PFSK-1 (cell line): ENCODE data around the gene MKX.

Source experiments
- FOXP2 ChIP-seq: optimal IDR thresholded peaks from 2 replicates; pipeline ENCODE3; 2011; ENCODE audit warnings: borderline replicate concordance, control low read depth, inconsistent platforms; ENCODE audit not compliant: insufficient read depth; ENCODE audit errors: extremely low read length, extremely low read depth
- POLR2AphosphoS5 ChIP-seq: IDR thresholded peaks from 2 replicates; pipeline ENCODE4 v1.6.1; 2012; ENCODE audit warnings: low read depth, mild to moderate bottlenecking, control low read depth, low read length, moderate library complexity
- REST ChIP-seq, 2 experiments: IDR thresholded peaks; 2 replicates each; pipeline versions ENCODE4 v1.6.1 to v1.8.0; 2011 to 2012; ENCODE audit warnings: low read depth in 2 of 2, low read length in 2 of 2, control low read depth in 1 of 2, inconsistent platforms in 1 of 2, mild to moderate bottlenecking in 1 of 2, moderate library complexity in 1 of 2; ENCODE audit not compliant: insufficient read depth in 1 of 2
- SIN3A ChIP-seq: IDR thresholded peaks from 2 replicates; pipeline ENCODE4 v1.6.1; 2012; ENCODE audit warnings: mild to moderate bottlenecking, low read length, moderate library complexity, borderline replicate concordance; ENCODE audit not compliant: insufficient read depth
- TAF1 ChIP-seq: IDR thresholded peaks from 2 replicates; pipeline ENCODE4 v1.6.1; 2012; ENCODE audit warnings: low read length, control low read depth, borderline replicate concordance; ENCODE audit not compliant: insufficient read depth

Gene MKX

GRCh38 chr10:27635699-27636270 lies 109.8 kb downstream of the MKX start:
- TF ChIP-seq FOXP2 (no peak), TAF1 (no peak), SIN3A (no peak), REST (IDR thresholded peaks at IDR 0.05; ENCODE audit: insufficient read depth in 1 of 2, low read depth in 2 of 2, low read length in 2 of 2) (no peak), POLR2AphosphoS5 (no peak)

- TF ChIP-seq FOXP2 (no peak), TAF1 (no peak), REST (IDR thresholded peaks at IDR 0.05; ENCODE audit: insufficient read depth in 1 of 2, low read depth in 2 of 2, low read length in 2 of 2) (no peak), POLR2AphosphoS5 (no peak), SIN3A (no peak)
These were observed 110.3 kb downstream of the MKX start for GRCh38 chr10:27635290-27635689.

GRCh38 chr10:27628621-27629020 lies 117.0 kb downstream of the MKX start:
- TF ChIP-seq TAF1 (no peak), REST (IDR thresholded peaks at IDR 0.05; ENCODE audit: insufficient read depth in 1 of 2, low read depth in 2 of 2, low read length in 2 of 2) (no peak), POLR2AphosphoS5 (no peak), SIN3A (no peak), FOXP2 (no peak)

- no peak for TF ChIP-seq POLR2AphosphoS5
- TF ChIP-seq TAF1 = no peak
- no peak for TF ChIP-seq REST (IDR thresholded peaks at IDR 0.05; ENCODE audit: insufficient read depth in 1 of 2, low read depth in 2 of 2, low read length in 2 of 2)
- no peak for TF ChIP-seq SIN3A
- TF ChIP-seq FOXP2 = no peak
These were observed 118.7 kb downstream of the MKX start for GRCh38 chr10:27626890-27627289.
